GM19238 (cell line): ENCODE results near the gene NECAB3.

Source experiments
- DNase-seq: peaks from one replicate; pipeline ENCODE4 v3.0.0; 2011; ENCODE audit warnings: low spot score; ENCODE audit not compliant: insufficient read length

The NECAB3 gene

GRCh38 chr20:33666293-33667244 is 7.7 kb downstream of the NECAB3 start, which contains the start of gene ACTL10:
ACTL10 (plus strand) TSS chr20:33666943; CDS start chr20:33667498, 555 bp downstream.
- DNase-seq = peak; percentile 97

GRCh38 chr20:33664762-33665144 is 9.5 kb downstream of the NECAB3 start:
- DNase-seq = no peak

- DNase-seq = no peak
Observed at GRCh38 chr20:33664085-33664761, 10.0 kb downstream of the NECAB3 start.

- peak; percentile 88 for DNase-seq
Observed at GRCh38 chr20:33663161-33664084, 10.8 kb downstream of the NECAB3 start.

DNA sequence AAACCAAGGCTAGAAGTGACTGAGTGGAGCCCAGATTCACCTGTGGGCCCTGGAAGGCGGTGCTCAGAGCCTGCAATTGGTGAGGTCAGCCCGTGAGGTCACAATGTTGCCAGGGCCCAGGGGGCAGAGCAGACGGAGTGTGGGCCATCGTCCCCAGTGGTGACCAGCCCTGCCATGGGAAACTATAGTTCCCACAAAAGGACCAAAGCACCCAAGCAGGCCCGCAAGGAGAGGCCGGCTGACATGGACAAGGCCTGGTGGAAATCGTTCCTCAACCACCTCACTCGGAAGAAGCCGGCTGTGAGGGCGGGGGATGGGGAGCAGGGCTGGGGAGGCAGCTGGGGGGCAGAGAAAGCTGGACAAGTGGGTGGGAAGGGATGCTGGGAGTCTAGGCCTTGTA is 12.1 kb downstream of the NECAB3 start, which contains the start of gene C20orf144:
Gene C20orf144 (plus strand): TSS at position 156 of the 400 bp plus-strand sequence. CDS start 19 bp downstream, at position 175.
- DNase-seq = no peak

- DNase-seq = no peak
Observed at GRCh38 chr20:33660685-33661058, 13.6 kb downstream of the NECAB3 start.

- DNase-seq = no peak
Observed at GRCh38 chr20:33660035-33660684, 14.1 kb downstream of the NECAB3 start.

DNA sequence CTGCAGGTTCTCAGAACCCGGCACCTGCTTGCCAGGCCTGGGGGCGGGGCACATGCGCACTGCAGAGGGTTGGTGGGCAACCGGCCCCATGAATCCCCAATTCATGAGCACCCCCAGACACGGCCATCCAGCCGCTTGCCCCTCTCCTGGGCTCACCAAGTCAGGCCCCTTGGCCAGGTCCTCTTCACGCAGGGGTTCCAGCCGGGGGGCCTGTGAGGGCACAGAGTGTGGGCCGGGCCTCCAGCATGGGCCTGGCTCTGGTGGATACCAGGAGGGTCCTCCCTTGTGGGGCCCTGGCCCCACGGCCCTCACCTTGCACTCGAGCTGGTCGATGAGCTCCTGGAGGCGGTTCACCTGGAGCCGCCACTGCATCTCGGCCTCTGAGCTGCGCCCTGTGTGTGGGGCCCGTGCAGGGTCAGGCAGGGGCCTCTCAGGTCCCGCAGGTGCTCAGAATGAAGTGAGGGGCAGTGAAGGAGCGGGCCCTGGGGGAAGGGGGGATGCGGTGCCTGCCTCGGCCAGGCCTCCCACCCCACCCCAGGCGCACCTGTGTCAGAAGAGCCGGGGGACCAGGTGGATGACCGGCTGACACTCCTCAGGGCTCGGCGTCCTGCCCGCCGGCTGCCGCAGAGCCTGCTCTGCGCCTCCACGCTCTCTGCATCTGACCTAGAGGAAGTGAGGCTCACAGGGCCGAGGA is 14.7 kb downstream of the NECAB3 start:
- no peak for DNase-seq

- no peak for DNase-seq
Observed at GRCh38 chr20:33658929-33659328, 15.3 kb downstream of the NECAB3 start.

DNA sequence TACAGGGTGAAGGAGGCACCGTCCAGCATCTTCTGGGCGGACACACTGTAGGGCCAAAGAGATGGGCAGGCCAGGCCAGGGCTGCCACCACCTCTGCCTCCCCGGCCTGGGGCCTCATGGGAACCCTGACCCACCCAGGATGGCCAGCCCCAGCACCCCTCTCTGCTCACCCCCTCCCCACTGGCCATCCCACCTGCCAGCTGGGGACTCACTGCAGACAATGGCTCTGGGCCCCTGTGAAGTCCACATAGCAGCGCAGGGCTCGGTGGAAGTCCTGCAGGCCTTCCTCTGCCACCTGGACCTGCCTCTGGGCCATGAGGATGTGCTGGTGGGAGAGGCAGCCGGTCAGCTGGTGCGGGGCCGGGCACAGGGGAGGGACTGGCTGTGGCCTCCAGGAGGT is 15.7 kb downstream of the NECAB3 start:
- DNase-seq = no peak

- no peak for DNase-seq
Observed at GRCh38 chr20:33657704-33658095, 16.5 kb downstream of the NECAB3 start.

DNA sequence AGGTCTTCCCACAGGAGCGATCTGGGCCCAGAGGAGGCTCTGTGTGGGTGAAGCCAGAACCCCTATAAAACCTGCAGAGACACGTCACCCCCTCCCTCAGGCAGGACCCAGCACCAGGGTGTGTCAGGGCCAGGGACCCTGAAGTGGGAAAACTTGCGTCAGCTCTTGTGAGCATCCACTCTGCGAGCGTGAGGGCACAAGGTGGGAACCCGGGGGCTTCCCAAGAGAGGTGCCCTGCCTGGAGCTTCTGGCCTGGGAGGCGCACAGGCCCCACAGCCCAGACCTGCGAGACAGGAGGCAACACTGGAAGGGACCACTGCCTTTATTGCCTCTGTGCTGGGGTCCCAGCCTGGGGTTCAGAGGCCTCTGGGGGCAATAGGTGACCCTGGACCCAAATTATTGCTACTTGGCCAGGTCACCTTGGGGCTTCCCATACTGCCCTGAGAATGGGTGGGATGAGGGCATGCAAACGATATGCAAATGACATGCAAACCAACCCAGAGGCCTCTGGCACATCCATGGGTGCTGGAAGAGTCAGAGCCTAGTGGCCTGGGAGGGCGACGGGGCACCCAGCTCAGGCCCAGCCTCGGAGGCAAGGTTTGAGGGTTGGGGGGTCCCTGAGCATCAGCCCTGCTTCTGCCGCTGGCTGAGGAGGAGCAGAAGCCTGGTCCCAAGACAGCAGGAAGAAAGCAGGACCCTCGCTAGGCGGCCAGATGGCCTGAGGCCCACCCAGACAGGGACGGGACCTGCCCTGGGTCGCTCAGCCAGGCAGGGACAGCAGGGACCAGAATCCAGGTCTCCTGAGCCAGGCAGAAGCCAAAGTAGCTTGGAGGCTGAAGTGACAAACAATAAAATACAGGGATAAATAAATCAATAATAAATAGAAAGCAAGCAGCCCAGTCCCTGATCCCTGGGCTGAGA is 17.2 kb downstream of the NECAB3 start:
- DNase-seq = no peak

- DNase-seq = no peak
Observed at GRCh38 chr20:33656010-33656782, 18.0 kb downstream of the NECAB3 start.

- DNase-seq = no peak
Observed at GRCh38 chr20:33655164-33655563, 19.1 kb downstream of the NECAB3 start.

- no peak for DNase-seq
Observed at GRCh38 chr20:33654680-33655161, 19.5 kb downstream of the NECAB3 start.

GRCh38 chr20:33653900-33654596 is 20.2 kb downstream of the NECAB3 start:
- DNase-seq = no peak

DNA sequence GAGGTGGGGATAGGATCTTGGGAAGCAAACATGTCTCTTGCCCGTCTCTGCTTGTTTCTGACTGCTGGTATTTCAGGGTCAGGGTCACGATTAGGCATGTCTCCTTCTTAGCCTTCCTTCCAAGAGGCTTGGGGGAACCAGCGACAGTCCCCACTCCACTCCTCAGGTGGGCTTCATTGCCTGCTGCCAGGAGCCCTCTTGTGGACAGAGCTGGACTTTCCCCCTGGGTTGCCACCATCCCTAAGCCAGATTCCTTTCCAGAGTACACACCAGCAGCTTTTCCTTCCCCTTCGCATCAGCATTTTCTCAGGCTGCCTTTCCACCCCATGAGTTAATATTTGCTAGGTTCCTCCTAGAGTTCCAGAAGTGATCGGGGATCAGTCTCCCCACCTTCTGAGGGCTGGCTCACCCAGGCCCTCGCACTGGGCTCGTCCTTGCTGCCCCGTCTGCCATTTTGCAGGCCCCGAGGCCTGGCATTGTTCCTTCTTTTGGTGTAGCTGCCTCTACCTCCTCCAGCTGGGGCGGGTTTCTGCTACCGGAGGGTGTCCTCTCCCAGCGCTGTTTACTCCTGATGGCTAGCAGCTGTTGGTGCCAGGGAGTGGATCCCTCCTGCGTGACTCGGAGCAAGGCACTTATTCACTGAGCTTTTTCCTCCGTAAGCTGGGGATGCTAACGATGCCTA is 20.9 kb downstream of the NECAB3 start:
- peak; percentile 73 for DNase-seq
